H9 (cell line): ENCODE data around the gene ITK. TPM values are rescaled to one million over a fixed set of nuclear protein-coding genes. Genes with fewer than 3 reads are reported as not detected.

Experiments
- DNase-seq: peaks from one replicate; pipeline ENCODE4 v3.0.0-alpha.2; 2017
- H2AFZ ChIP-seq: one replicate; pipeline ENCODE4 v1.6.1; 2013; ENCODE audit warnings: mild to moderate bottlenecking, low read length, control low read depth, moderate library complexity
- H2AK5ac ChIP-seq: 2 replicates; pipeline ENCODE4 v1.6.1; 2013; ENCODE audit warnings: low read length, control low read depth, mixed read lengths; ENCODE audit not compliant: insufficient read length
- H2BK120ac ChIP-seq: one replicate; pipeline ENCODE4 v1.6.1; 2013; ENCODE audit warnings: low read depth, mild to moderate bottlenecking, low read length, control low read depth, inconsistent platforms; ENCODE audit not compliant: poor library complexity, severe bottlenecking
- H2BK12ac ChIP-seq: 2 replicates; pipeline ENCODE4 v1.6.1; 2013; ENCODE audit warnings: low read length, control low read depth, mixed read lengths, low read depth; ENCODE audit not compliant: insufficient read length
- H2BK15ac ChIP-seq: 2 replicates; pipeline ENCODE4 v1.6.1; 2013; ENCODE audit warnings: low read depth, low read length, control low read depth
- H2BK20ac ChIP-seq: one replicate; pipeline ENCODE4 v1.6.1; 2013; ENCODE audit warnings: low read depth, mild to moderate bottlenecking, low read length, control low read depth, inconsistent platforms; ENCODE audit not compliant: poor library complexity, severe bottlenecking
- H2BK5ac ChIP-seq: 2 replicates; pipeline ENCODE4 v1.6.1; 2013; ENCODE audit warnings: low read length, control low read depth, mixed read lengths; ENCODE audit not compliant: insufficient read length
- H3K14ac ChIP-seq: 2 replicates; pipeline ENCODE4 v1.6.1; 2013; ENCODE audit warnings: low read length, control low read depth; ENCODE audit not compliant: insufficient read depth
- H3K18ac ChIP-seq: 2 replicates; pipeline ENCODE4 v1.6.1; 2013; ENCODE audit warnings: low read depth, mild to moderate bottlenecking, mixed read lengths, low read length, control low read depth; ENCODE audit not compliant: insufficient read length
- H3K23ac ChIP-seq: 2 replicates; pipeline ENCODE4 v1.6.1; 2013; ENCODE audit warnings: low read length, control low read depth, mixed read lengths, low read depth; ENCODE audit not compliant: insufficient read length
- H3K23me2 ChIP-seq: 2 replicates; pipeline ENCODE4 v1.6.1; 2013; ENCODE audit warnings: low read depth, mild to moderate bottlenecking, mixed read lengths, low read length, control low read depth; ENCODE audit not compliant: insufficient read length, poor library complexity, severe bottlenecking
- H3K27ac ChIP-seq: 2 replicates; pipeline ENCODE4 v1.5.1; 2013; ENCODE audit warnings: low read length, control low read depth, mixed read lengths, low read depth; ENCODE audit not compliant: insufficient read length
- H3K27me3 ChIP-seq: 2 replicates; pipeline ENCODE4 v1.6.1; 2013; ENCODE audit warnings: low read length, control low read depth, inconsistent platforms; ENCODE audit not compliant: insufficient read depth
- H3K4ac ChIP-seq: 2 replicates; pipeline ENCODE4 v1.6.1; 2013; ENCODE audit warnings: low read depth, mild to moderate bottlenecking, control low read depth, inconsistent platforms, low read length, moderate library complexity
- H3K4me1 ChIP-seq: 2 replicates; pipeline ENCODE4 v1.6.1; 2013; ENCODE audit warnings: low read length, control low read depth, inconsistent platforms; ENCODE audit not compliant: insufficient read depth
- H3K4me2 ChIP-seq: 2 replicates; pipeline ENCODE4 v1.6.1; 2013; ENCODE audit warnings: low read length, control low read depth, mixed read lengths; ENCODE audit not compliant: insufficient read length, insufficient read depth
- H3K56ac ChIP-seq: 2 replicates; pipeline ENCODE4 v1.6.1; 2013; ENCODE audit warnings: low read depth, mild to moderate bottlenecking, mixed read lengths, low read length, control low read depth; ENCODE audit not compliant: insufficient read length
- H3K79me1 ChIP-seq: 2 replicates; pipeline ENCODE4 v1.6.1; 2013; ENCODE audit warnings: low read depth, mild to moderate bottlenecking, moderate library complexity, low read length, control low read depth, inconsistent platforms; ENCODE audit not compliant: insufficient read depth, poor library complexity, severe bottlenecking
- H3K79me2 ChIP-seq: 2 replicates; pipeline ENCODE4 v1.6.1; 2013; ENCODE audit warnings: low read length, control low read depth, inconsistent platforms; ENCODE audit not compliant: insufficient read depth
- H3K9ac ChIP-seq: 2 replicates; pipeline ENCODE4 v1.6.1; 2013; ENCODE audit warnings: low read length, control low read depth, mixed read lengths; ENCODE audit not compliant: insufficient read length; ENCODE audit errors: extremely low read depth
- H3K9me3 ChIP-seq: one replicate; pipeline ENCODE4 v1.6.1; 2013; ENCODE audit warnings: low read depth, low read length, inconsistent platforms; ENCODE audit not compliant: control insufficient read depth
- H3T11ph ChIP-seq: one replicate; pipeline ENCODE4 v1.6.1; 2013; ENCODE audit warnings: mild to moderate bottlenecking, low read length, control low read depth, inconsistent platforms
- H4K20me1 ChIP-seq: one replicate; pipeline ENCODE4 v1.6.1; 2013; ENCODE audit not compliant: control insufficient read depth, insufficient read length, insufficient read depth
- H4K5ac ChIP-seq: 2 replicates; pipeline ENCODE4 v1.6.1; 2013; ENCODE audit warnings: low read depth, mild to moderate bottlenecking, mixed read lengths, low read length, control low read depth; ENCODE audit not compliant: insufficient read length
- H4K8ac ChIP-seq: replicated peaks from 2 replicates; pipeline ENCODE4 v1.6.1; 2013; ENCODE audit warnings: low read length, control low read depth, mixed read lengths, low read depth; ENCODE audit not compliant: insufficient read length
- H4K91ac ChIP-seq: 2 replicates; pipeline ENCODE4 v1.6.1; 2013; ENCODE audit warnings: low read depth, mild to moderate bottlenecking, moderate library complexity, mixed read lengths, low read length, control low read depth; ENCODE audit not compliant: insufficient read length
- H3K27ac Mint-ChIP-seq, 3 experiments: 2 replicates in 2 of 3; 3 replicates in 1 of 3; pipeline ENCODE4 v1.8.0; 2020 to 2021; ENCODE audit warnings: mixed read lengths in 3 of 3, mild to moderate bottlenecking in 1 of 3, moderate library complexity in 1 of 3
- H3K27me3 Mint-ChIP-seq: 2 replicates; pipeline ENCODE4 v1.8.0; 2021; ENCODE audit warnings: low read depth, mild to moderate bottlenecking, moderate library complexity, mixed read lengths
- H3K36me3 Mint-ChIP-seq, 3 experiments: 2 replicates in 2 of 3; 3 replicates in 1 of 3; pipeline ENCODE4 v1.8.0; 2020 to 2021; ENCODE audit warnings: low read depth in 3 of 3, mixed read lengths in 3 of 3; ENCODE audit not compliant: insufficient read depth in 1 of 3
- H3K4me1 Mint-ChIP-seq, 2 experiments: 2 replicates each; pipeline ENCODE4 v1.8.0; 2020; ENCODE audit warnings: mixed read lengths in 2 of 2
- H3K4me3 Mint-ChIP-seq, 2 experiments: 2 replicates in 1 of 2; 3 replicates in 1 of 2; pipeline ENCODE4 v1.8.0; 2020 to 2021; ENCODE audit warnings: mild to moderate bottlenecking in 2 of 2, mixed read lengths in 2 of 2, moderate library complexity in 1 of 2
- H3K9me3 Mint-ChIP-seq, 2 experiments: 2 replicates in 1 of 2; 3 replicates in 1 of 2; pipeline ENCODE4 v1.8.0; 2020; ENCODE audit warnings: mild to moderate bottlenecking in 2 of 2, mixed read lengths in 2 of 2, moderate library complexity in 1 of 2
- CTCF ChIP-seq: fragments of 200-600 bp; sonication (generic); conservative IDR thresholded peaks from 3 replicates; pipeline ENCODE4 v1.8.0; 2021; ENCODE audit warnings: antibody characterized with exemption, mild to moderate bottlenecking
- WGBS: extraction: QIAGEN DNeasy Blood & Tissue Kit; methylation state at CpG from one replicate; pipeline ENCODE4 v1.1.7; 2013; ENCODE audit warnings: missing lambda C conversion rate, low lambda C conversion rate, mixed read lengths; ENCODE audit not compliant: insufficient read length; ENCODE audit errors: extremely low coverage; 5-methylcytosine and 5-hydroxymethylcytosine counted together
- total RNA-seq: library from RNA; stranded (reverse); gene quantifications from 2 replicates; pipeline ENCODE4 v1.2.1, GENCODE V29; 2021

The ITK gene
- total RNA-seq, 1 experiment from 2014 or later, result 0.22 TPM

- Histone ChIP-seq H3K14ac (no peak overlapping the region), H3K9me3 (no peaks in the 10 kb centered on the region), H2BK120ac (no peak overlapping the region), H2BK15ac (no peak overlapping the region), H3K23me2 (no peaks in the 10 kb centered on the region), H3T11ph (no peak overlapping the region), H3K79me1 (peaks cover 5% of the 10 kb centered on the region), H3K27ac (no peak overlapping the region), H3K79me2 (peaks cover 15% of the 10 kb centered on the region; the same call in 1 of the 2 replicates), H2AFZ (no peak overlapping the region), H3K4me2 (peak overlapping the region; percentile 44), H2AK5ac (no peak overlapping the region), H4K91ac (no peak overlapping the region), H2BK12ac (no peak overlapping the region), H3K56ac (no peak overlapping the region), H2BK5ac (no peak overlapping the region), H3K4ac (no peak overlapping the region), H3K4me1 (peaks cover 10% of the 10 kb centered on the region; the same call in 1 of the 2 replicates), H2BK20ac (no peak overlapping the region), H3K9ac (no peak overlapping the region), H3K18ac (no peak overlapping the region), H4K8ac (no peak overlapping the region), H3K23ac (no peak overlapping the region), H4K5ac (no peak overlapping the region), H4K20me1 (peaks cover 7% of the 10 kb centered on the region), H3K27me3 (no peaks in the 10 kb centered on the region)
- no peaks in the 10 kb centered on the region for H3K9me3 Mint-ChIP-seq
- no CpG with 5 or more reads among the region's 3 CpGs for WGBS
- no peak for TF ChIP-seq CTCF
- peaks cover 9% of the 10 kb centered on the region for H3K27me3 Mint-ChIP-seq
- peaks cover 39 to 41% of the 10 kb centered on the region in 2 experiments for H3K4me1 Mint-ChIP-seq
- peak overlapping the region; percentile 75 to 83 for H3K4me3 Mint-ChIP-seq
- H3K27ac Mint-ChIP-seq, result no peak overlapping the region
- DNase-seq, result no peak
- H3K36me3 Mint-ChIP-seq, result peaks cover 0 to 2% (median 0%) of the 10 kb centered on the region in 3 experiments; a peak in 1 of 7 replicates
Observed at GRCh38 chr5:157267025-157267424, 86.4 kb downstream of the ITK start.
